Small intestine (tissue), 16 donors: Measurements from ENCODE around the gene CIT. TPM values are rescaled to one million over a fixed set of nuclear protein-coding genes. Genes with fewer than 3 reads are reported as not detected.

Experiments
- DNase-seq, 2 donors: peaks; one replicate each; pipeline versions ENCODE4 v3.0.0 to v3.0.0-alpha.2; 2013
- FAIRE-seq: peaks from 2 replicates; lab custom pipeline; 2012; peaks lifted over from hg19 to GRCh38; lab: Jason Lieb, UNC
- H3K27ac ChIP-seq, 3 donors: one replicate each; pipeline ENCODE4 v1.5.1; 2013; ENCODE audit warnings: low read length in 2 of 3, mild to moderate bottlenecking in 2 of 3, control low read depth in 1 of 3, inconsistent platforms in 1 of 3, low read depth in 1 of 3, moderate library complexity in 1 of 3
- H3K27me3 ChIP-seq, 3 donors: one replicate each; pipeline ENCODE4 v1.6.1; 2013; ENCODE audit warnings: low read length in 3 of 3, inconsistent platforms in 1 of 3; ENCODE audit not compliant: control insufficient read depth in 3 of 3, insufficient read depth in 3 of 3
- H3K36me3 ChIP-seq, 3 donors: one replicate each; pipeline ENCODE4 v1.6.1; 2013; ENCODE audit warnings: low read length in 3 of 3, inconsistent platforms in 1 of 3, low read depth in 1 of 3, mild to moderate bottlenecking in 1 of 3, moderate library complexity in 1 of 3; ENCODE audit not compliant: control insufficient read depth in 3 of 3, insufficient read depth in 2 of 3
- H3K4me1 ChIP-seq, 3 donors: one replicate each; pipeline ENCODE4 v1.6.1; 2013; ENCODE audit warnings: low read length in 2 of 3, inconsistent platforms in 1 of 3, low read depth in 1 of 3, mild to moderate bottlenecking in 1 of 3, moderate library complexity in 1 of 3; ENCODE audit not compliant: control insufficient read depth in 3 of 3, insufficient read depth in 2 of 3
- H3K4me3 ChIP-seq, 3 donors: one replicate each; pipeline ENCODE4 v1.5.1; 2013; ENCODE audit warnings: low read length in 3 of 3, control low read depth in 1 of 3, inconsistent platforms in 1 of 3, low read depth in 1 of 3, mild to moderate bottlenecking in 1 of 3, moderate library complexity in 1 of 3
- H3K9me3 ChIP-seq, 2 donors: one replicate each; pipeline ENCODE4 v1.6.1; 2013; ENCODE audit warnings: low read depth in 1 of 2, low read length in 1 of 2; ENCODE audit not compliant: control insufficient read depth in 2 of 2, insufficient read depth in 1 of 2
- WGBS, 3 donors: extraction: QIAGEN DNeasy Blood & Tissue Kit; methylation state at CpG; one replicate each; pipeline ENCODE4 v1.1.7; 2013; 5-methylcytosine and 5-hydroxymethylcytosine counted together
- long read RNA-seq, 10 donors: transcript quantifications; one replicate each; lab custom pipeline, GENCODE V29; 2026
- polyA plus RNA-seq, 4 donors: library from polyadenylated mRNA; stranded (reverse) in 3 of 4; unstranded in 1 of 4; fragments of 200-250 nt in 3 of 4; fragments of 120-200 nt in 1 of 4; gene quantifications; one replicate each; pipeline versions ENCODE4 v1.2.1 to v1.2.3, GENCODE V29; 2013
- donor health status: healthy with polysubstance abuse.
- donor health status: control.
- donor health status: control.
- donor health status: Bipolar disorder and iron deficiency.
- donor health status: healthy.

Gene CIT, protein sequence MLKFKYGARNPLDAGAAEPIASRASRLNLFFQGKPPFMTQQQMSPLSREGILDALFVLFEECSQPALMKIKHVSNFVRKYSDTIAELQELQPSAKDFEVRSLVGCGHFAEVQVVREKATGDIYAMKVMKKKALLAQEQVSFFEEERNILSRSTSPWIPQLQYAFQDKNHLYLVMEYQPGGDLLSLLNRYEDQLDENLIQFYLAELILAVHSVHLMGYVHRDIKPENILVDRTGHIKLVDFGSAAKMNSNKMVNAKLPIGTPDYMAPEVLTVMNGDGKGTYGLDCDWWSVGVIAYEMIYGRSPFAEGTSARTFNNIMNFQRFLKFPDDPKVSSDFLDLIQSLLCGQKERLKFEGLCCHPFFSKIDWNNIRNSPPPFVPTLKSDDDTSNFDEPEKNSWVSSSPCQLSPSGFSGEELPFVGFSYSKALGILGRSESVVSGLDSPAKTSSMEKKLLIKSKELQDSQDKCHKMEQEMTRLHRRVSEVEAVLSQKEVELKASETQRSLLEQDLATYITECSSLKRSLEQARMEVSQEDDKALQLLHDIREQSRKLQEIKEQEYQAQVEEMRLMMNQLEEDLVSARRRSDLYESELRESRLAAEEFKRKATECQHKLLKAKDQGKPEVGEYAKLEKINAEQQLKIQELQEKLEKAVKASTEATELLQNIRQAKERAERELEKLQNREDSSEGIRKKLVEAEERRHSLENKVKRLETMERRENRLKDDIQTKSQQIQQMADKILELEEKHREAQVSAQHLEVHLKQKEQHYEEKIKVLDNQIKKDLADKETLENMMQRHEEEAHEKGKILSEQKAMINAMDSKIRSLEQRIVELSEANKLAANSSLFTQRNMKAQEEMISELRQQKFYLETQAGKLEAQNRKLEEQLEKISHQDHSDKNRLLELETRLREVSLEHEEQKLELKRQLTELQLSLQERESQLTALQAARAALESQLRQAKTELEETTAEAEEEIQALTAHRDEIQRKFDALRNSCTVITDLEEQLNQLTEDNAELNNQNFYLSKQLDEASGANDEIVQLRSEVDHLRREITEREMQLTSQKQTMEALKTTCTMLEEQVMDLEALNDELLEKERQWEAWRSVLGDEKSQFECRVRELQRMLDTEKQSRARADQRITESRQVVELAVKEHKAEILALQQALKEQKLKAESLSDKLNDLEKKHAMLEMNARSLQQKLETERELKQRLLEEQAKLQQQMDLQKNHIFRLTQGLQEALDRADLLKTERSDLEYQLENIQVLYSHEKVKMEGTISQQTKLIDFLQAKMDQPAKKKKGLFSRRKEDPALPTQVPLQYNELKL (N-terminal part only)
- 1 to 10 TPM in 3 of 4 donors, under 1 TPM in 1; 0.22 to 6.5 (median 4.6) TPM for polyA plus RNA-seq
- long read RNA-seq, donor 1, partial matches to known transcripts: 0 of 1 reads
- long read RNA-seq, donor 1, other reads (novel, unspliced or antisense): 0 of 1 reads
- long read RNA-seq, donor 2: 0 reads
- long read RNA-seq, donor 3: 0 reads
- long read RNA-seq, donor 4: 0 reads
- long read RNA-seq, donor 5: 0 reads
- long read RNA-seq, donor 6: 0 reads
- long read RNA-seq, donor 7: 0 reads
- long read RNA-seq, donor 8: 0 reads
- long read RNA-seq, donor 9, partial matches to known transcripts: 0 of 1 reads
- long read RNA-seq, donor 9, other reads (novel, unspliced or antisense): 0 of 1 reads
- long read RNA-seq, donor 10, partial matches to known transcripts: 0 of 2 reads
- long read RNA-seq, donor 10, other reads (novel, unspliced or antisense): 0 of 2 reads

DNA sequence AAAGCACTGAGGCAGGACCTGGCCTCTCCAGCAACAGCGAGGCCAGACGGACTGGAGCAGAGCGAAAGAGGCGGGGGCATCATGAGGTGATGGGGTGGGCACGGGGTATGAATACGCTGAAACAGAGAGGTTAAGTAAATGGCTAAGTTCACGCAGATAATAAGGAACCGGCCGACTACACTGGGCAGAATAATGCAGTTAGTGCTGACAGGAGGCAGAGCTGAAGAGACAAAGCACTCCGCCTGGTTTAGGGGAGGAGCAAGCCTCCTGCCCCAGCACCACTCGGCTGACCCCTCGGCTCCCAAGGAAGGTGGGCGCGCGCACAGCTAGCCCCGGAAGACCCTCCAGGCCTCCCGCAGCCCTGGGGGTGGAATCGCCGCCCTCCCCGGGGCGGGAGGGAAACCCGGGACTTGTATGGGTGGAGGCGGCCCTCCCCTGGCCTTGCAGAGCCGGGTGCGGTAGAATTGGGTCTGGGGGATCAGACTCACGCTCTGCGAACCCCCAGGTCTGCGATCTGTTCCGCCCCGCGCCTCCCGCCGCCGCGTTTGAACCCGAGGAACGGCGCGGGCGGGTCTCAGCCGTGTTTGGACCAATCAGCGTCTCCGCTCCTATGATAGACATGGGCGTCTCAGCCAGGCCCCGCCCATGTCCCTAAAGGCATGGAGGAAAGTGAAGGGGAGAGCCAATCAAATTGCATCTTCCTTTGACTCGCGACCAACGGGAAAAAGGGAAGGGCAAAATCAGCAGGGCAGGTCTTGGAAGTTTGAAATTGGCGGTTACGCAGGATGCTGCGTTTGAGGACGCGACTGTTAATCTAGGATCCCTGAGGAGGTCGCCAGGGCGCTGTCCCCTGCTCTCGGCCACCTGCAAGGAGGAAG lies at the start of gene CIT:
CIT (minus strand) TSS at position 560 of the 878 bp plus-strand sequence. CDS start 1,152 bp downstream, outside the sequence.
- FAIRE-seq: no peak
- Histone ChIP-seq H3K4me1 (no peaks in the 10 kb centered on the region), H3K27me3 (no peaks in the 10 kb centered on the region), H3K9me3 (no peaks in the 10 kb centered on the region), H3K4me3 (peak within 1 kb of the TSS; percentile 79 to 93 (median 89)), H3K36me3 (no peaks in the 10 kb centered on the region), H3K27ac (no peak within 1 kb of the TSS)
- 0 to 1% (median 0%) methylated on average over 52 to 56 of the region's 56 CpGs for WGBS, 3 donors
- peak; percentile 95 to 98 for DNase-seq

DNA sequence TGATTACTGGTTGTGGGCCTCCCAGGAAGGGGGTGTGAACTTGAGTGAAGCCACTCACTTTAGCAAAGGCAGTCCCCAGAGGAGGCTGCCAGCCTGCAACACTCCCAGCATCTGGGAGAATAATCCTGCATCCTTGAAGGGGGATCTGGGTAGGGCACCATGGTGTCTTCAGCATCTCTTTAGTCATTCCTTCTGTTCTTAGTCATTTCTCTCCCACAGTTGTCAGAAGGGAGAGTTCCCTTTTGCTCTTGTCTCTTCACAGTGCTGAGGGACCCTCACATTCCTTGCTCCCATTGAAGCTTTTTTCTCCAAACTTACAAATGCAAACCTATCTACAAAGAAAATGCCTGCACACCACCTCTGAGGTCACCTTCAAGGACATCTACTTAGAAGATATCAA lies 48.1 kb upstream of the CIT start:
- DNase-seq (no peak), FAIRE-seq (no peak)
- Histone ChIP-seq H3K9me3 (no peaks in the 10 kb centered on the region), H3K27me3 (peaks cover 0 to 2% (median 0%) of the 10 kb centered on the region in 3 donors), H3K27ac (no peak overlapping the region), H3K36me3 (no peaks in the 10 kb centered on the region), H3K4me1 (no peaks in the 10 kb centered on the region), H3K4me3 (no peak overlapping the region)

DNA sequence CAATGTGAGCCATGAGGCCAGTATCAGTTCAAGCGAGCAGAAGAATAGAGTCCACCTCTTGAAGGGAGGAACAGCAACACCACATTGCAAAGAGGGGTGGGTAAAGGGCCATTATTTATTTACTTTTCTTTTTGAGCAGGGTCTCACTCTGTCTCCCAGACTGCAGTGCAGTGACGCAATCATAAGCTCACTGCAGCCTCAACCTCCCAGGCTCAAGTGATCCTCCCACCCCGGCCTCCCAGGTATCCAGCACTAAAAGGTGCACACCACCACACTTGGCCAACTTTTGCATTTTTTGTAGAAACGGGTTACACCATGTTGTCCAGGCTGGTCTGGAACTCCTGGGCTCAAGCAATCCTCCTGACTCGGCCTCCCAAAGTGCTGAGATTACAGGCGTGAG lies 42.9 kb upstream of the CIT start:
- Histone ChIP-seq H3K4me1 (no peaks in the 10 kb centered on the region), H3K27ac (no peak overlapping the region), H3K36me3 (no peaks in the 10 kb centered on the region), H3K27me3 (no peaks in the 10 kb centered on the region), H3K9me3 (no peaks in the 10 kb centered on the region), H3K4me3 (no peak overlapping the region)
- no peak for DNase-seq
- 87 to 90% (median 88%) methylated on average over 6 of the region's 6 CpGs for WGBS, 3 donors
- FAIRE-seq: no peak

DNA sequence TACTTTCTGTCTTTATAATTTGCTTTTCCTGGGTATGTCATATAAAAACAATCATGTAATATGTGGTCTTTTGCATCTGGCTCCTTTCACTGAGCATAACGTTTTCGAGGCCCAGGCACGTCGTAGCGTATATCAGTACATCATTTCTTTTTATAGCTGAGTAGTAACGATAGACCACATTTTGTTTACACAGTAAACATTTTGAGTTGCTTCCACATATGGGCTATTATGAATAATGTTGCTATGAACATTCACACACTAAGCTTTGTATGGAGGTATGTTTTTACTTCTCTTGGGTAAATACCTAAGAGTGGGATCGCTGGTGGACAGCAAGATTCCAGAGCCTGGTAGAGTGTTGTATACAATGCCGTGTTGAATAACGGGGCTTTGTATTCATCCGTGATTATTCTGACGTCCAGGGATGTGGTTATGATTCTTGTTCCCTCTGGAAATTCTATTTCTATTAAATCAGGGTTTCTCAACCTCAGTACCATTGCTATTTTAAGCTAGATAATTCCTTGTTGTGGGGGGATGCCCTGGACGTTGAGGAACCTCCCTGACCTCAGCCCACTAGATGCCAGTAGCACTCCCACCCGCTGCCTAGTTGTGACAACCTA lies 38.9 kb upstream of the CIT start:
- 63 to 76% (median 64%) methylated on average over 13 of the region's 13 CpGs for WGBS, 3 donors
- no peak overlapping the region for H3K27ac ChIP-seq
- no peaks in the 10 kb centered on the region for H3K4me1 ChIP-seq
- H3K9me3 ChIP-seq: no peaks in the 10 kb centered on the region
- FAIRE-seq (no peak), DNase-seq (no peak)
- H3K4me3 ChIP-seq: no peak overlapping the region
- no peaks in the 10 kb centered on the region for H3K27me3 ChIP-seq
- H3K36me3 ChIP-seq: no peaks in the 10 kb centered on the region

DNA sequence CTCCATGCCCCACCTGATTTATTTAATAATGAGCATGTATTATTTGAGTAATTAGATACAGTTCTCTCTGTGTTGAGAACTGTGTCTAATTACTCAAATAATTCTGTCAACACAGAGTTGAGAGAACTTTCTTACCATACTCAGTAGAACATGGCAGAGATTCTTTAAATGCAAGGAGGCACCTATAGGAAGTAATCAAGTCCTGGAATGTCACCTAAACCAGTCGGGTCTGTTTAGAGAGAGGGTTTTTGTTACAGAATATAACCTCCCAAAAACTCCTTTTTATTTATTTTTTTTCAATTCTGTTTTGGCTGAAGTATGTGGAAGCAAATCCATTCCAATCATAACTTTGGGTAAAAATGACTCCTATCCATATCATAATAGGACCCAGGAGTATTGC lies 37.5 kb upstream of the CIT start:
- DNase-seq: no peak
- Histone ChIP-seq H3K9me3 (no peaks in the 10 kb centered on the region), H3K27ac (no peak overlapping the region), H3K27me3 (no peaks in the 10 kb centered on the region), H3K4me1 (no peaks in the 10 kb centered on the region), H3K36me3 (no peaks in the 10 kb centered on the region), H3K4me3 (no peak overlapping the region)
- 15 to 32% (median 22%) methylated on average over 1 of the region's 1 CpG for WGBS, 3 donors
- FAIRE-seq: no peak

DNA sequence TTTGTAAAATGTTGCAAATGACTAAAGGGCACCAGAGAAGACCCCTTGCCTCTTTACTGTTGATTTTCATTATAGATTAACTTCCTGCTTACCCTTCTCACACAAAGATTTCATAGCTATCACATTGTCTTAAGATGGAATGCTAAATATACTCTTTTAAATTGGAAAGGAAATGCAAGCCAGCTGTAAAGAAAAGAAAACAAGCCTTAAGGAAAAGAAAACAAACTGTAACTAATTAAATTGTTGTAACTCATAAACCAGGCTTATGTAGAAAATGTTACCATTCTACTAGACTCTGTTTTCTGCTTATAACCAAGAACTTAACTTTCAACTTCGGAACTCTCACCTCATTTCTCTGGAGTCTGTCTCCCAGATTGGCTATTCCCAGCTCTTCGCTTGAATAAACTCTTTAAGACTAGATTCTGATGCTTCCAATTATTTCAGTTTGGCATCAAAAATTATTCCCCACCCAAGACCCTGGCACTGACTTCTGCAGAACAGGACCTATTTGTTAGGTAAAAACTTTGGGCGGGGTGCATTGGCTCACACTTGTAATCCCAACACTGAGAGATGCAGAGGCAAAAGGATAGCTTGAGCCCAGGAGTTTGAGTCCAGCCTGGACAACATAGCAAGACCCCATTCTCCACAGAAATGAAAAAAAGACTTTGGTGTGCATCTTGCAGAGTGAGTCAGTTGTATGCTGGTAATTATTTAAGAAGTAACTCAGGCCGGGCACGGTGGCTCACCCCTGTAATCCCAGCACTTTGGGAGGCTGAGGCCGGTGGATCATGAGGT lies 36.6 kb upstream of the CIT start:
- Histone ChIP-seq H3K27me3 (no peaks in the 10 kb centered on the region), H3K4me3 (no peak overlapping the region), H3K27ac (no peak overlapping the region), H3K36me3 (no peaks in the 10 kb centered on the region), H3K9me3 (no peaks in the 10 kb centered on the region), H3K4me1 (no peaks in the 10 kb centered on the region)
- DNase-seq: no peak
- FAIRE-seq: no peak
- WGBS, 3 donors: 92 to 96% (median 94%) methylated on average over 6 of the region's 6 CpGs
